Measurements from ENCODE around the gene SEC23A. TPM values are rescaled to one million over a fixed set of nuclear protein-coding genes. Genes with fewer than 3 reads are reported as not detected.
"Not testable (repeated sequence)": the region's sequence is repeated elsewhere in the genome, so short reads cannot be mapped to it uniquely, and the experiment has no call there.

Gene SEC23A
- total RNA-seq (2021) (32.0 and 42.0 TPM in 2 replicates), Bru-seq, nascent RNA (percentile 78 among the genes with signal in this experiment), BruChase-seq, experiment 1, labeled RNA remaining after a 2-hour chase (percentile 76 among the genes with signal in this experiment), BruChase-seq, experiment 2, labeled RNA remaining after a 6-hour chase (percentile 77 among the genes with signal in this experiment)
- long read RNA-seq, full-length matches to known transcripts, result 53 of 58 reads
- long read RNA-seq, partial matches to known transcripts, result 1 of 58 reads
- long read RNA-seq, other reads (novel, unspliced or antisense), result 4 of 58 reads

- DNase-seq, result peak; percentile 75 to 86
- intact Hi-C loops (cut with micrococcal nuclease; ENCODE audit: unreplicated experiment), result loop anchor here (2.0 to 10.0 kb wide), 2 partner anchors 72 to 330 kb away; partner anchors contain the start of genes FBXO33, PNN and TRAPPC6B
- Histone ChIP-seq H3K27ac (peak within 1 kb of the TSS; percentile 70), H2AFZ (peak within 1 kb of the TSS; percentile 86), H3K9me3 (ENCODE audit: insufficient read depth, low read depth) (no peaks in the 10 kb centered on the region), H3K4me3 (peak within 1 kb of the TSS; percentile 69), H4K20me1 (ENCODE audit: insufficient read depth) (no peaks in the 10 kb centered on the region), H3K36me3 (ENCODE audit: low read depth) (no peaks in the 10 kb centered on the region), H3K27me3 (ENCODE audit: insufficient read depth, low read depth) (no peaks in the 10 kb centered on the region), H3K4me1 (replicated peaks; ENCODE audit: insufficient read depth) (peaks cover 12% of the 10 kb centered on the region), H3K79me2 (ENCODE audit: low read depth) (peaks cover 39% of the 10 kb centered on the region), H3K4me2 (peak within 1 kb of the TSS; percentile 89), H3F3A (ENCODE audit: insufficient read depth, low read depth) (peaks cover 13% of the 10 kb centered on the region), H3K9me2 (ENCODE audit: insufficient read depth) (no peaks in the 10 kb centered on the region)
- TSS peak; percentile 83 for BruUV-seq (replicated peaks)
- ChIA-PET CTCF (interaction anchor here (0.5 to 1.3 kb wide), 3 partner anchors 9 to 323 kb away, joined by 3 to 14 read pairs (median 10); no protein-coding TSS in a partner anchor), POLR2A (ENCODE audit: unreplicated experiment) (interaction anchor here (0.6 to 0.8 kb wide), 4 partner anchors 40 to 1480 kb away, joined by 3 to 9 read pairs (median 4); partner anchors contain the start of gene TRAPPC6B)
- TF ChIP-seq CTCF (conservative IDR thresholded peaks at IDR 0.05) (no peak), EZH2 (IDR thresholded peaks at IDR 0.05; ENCODE audit: low read depth) (no peak)
Measured at GRCh38 chr14:39102969-39103957, at the start of gene SEC23A. Gene SEC23A (minus strand): TSS chr14:39103235. CDS start chr14:39096118, 7,117 bp downstream.

DNA sequence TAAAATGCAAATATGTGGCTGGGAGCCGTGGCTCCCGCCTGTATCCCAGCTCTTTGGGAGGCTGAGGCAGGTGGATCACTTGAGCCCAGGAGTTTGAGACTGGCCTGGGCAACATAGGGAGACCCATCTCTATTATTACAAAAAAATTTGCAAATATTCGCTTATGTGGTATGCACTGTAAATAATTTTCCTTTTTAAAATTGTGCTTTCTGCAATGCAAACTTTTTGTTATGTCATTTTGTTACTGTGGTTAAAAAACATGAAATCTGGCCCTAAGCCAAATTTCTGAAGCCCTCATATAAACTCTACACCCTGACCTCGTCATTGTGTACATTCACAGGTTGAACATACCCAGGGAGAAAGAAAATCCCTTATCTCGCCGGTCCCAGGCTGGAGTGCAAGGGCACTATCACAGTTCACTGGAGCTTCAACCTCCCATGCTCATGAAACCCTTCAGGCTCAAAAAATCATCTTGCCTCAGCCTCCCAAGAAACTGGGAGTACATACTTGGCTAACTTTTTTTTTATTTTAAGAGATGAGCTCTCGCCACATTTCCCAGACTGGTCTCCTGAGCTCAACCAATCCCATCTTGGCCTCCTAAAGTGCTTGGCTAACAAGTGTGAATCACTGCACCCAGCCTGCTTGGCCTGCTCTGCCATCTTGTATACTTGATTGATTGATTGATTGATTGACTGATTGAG lies 42.4 kb upstream of the SEC23A start:
- H2AFZ ChIP-seq, result no peak overlapping the region
- ChIA-PET CTCF (interaction anchor here (0.6 kb wide), 1 partner anchor 89 kb away, joined by 3 read pairs; no protein-coding TSS in a partner anchor), POLR2A (ENCODE audit: unreplicated experiment) (no interaction called here)
- no peaks in the 10 kb centered on the region for H3F3A ChIP-seq (ENCODE audit: insufficient read depth, low read depth)
- H3K4me1 ChIP-seq (replicated peaks; ENCODE audit: insufficient read depth), result no peaks in the 10 kb centered on the region
- no TSS peak for BruUV-seq (replicated peaks)
- no peaks in the 10 kb centered on the region for H3K9me2 ChIP-seq (ENCODE audit: insufficient read depth)
- no peak overlapping the region for H3K4me3 ChIP-seq
- H3K36me3 ChIP-seq (ENCODE audit: low read depth), result no peaks in the 10 kb centered on the region
- no peak overlapping the region for H3K4me2 ChIP-seq
- no peaks in the 10 kb centered on the region for H3K27me3 ChIP-seq (ENCODE audit: insufficient read depth, low read depth)
- no peaks in the 10 kb centered on the region for H3K9me3 ChIP-seq (ENCODE audit: insufficient read depth, low read depth)
- H3K27ac ChIP-seq, result no peak overlapping the region
- H3K79me2 ChIP-seq (ENCODE audit: low read depth), result no peaks in the 10 kb centered on the region
- intact Hi-C loops (cut with micrococcal nuclease; ENCODE audit: unreplicated experiment), result no loop called here
- no peak for TF ChIP-seq CTCF (conservative IDR thresholded peaks at IDR 0.05)
- no peak for TF ChIP-seq EZH2 (IDR thresholded peaks at IDR 0.05; ENCODE audit: low read depth)
- no peak for DNase-seq
- no peaks in the 10 kb centered on the region for H4K20me1 ChIP-seq (ENCODE audit: insufficient read depth)

DNA sequence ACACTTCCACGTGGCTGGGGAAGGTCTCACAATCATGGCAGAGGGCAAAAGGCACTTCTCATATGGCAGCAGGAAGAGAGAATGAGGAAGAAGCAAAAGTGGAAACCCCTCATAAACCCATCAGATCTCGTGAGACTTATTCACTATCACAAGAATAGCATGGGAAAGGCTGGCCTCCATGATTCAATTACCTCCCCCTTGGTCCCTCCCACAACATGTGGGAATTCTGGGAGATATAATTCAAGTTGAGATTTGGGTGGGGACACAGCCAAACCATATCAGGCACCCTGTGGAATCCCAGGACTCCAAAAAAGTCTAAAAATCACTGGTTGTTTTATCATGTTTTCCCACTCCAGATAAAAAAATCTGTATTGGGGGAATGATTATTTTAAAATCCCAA lies 40.2 kb upstream of the SEC23A start:
- H3F3A ChIP-seq (ENCODE audit: insufficient read depth, low read depth); H3K36me3 ChIP-seq (ENCODE audit: low read depth); H4K20me1 ChIP-seq (ENCODE audit: insufficient read depth); H3K9me3 ChIP-seq (ENCODE audit: insufficient read depth, low read depth); H3K27ac ChIP-seq; CTCF ChIA-PET; H3K79me2 ChIP-seq (ENCODE audit: low read depth); H3K27me3 ChIP-seq (ENCODE audit: insufficient read depth, low read depth); POLR2A ChIA-PET (ENCODE audit: unreplicated experiment); H3K4me2 ChIP-seq; intact Hi-C loops (cut with micrococcal nuclease; ENCODE audit: unreplicated experiment); BruUV-seq (replicated peaks); H3K9me2 ChIP-seq (ENCODE audit: insufficient read depth); H3K4me3 ChIP-seq; H2AFZ ChIP-seq; DNase-seq; H3K4me1 ChIP-seq (replicated peaks; ENCODE audit: insufficient read depth): not testable (repeated sequence)

DNA sequence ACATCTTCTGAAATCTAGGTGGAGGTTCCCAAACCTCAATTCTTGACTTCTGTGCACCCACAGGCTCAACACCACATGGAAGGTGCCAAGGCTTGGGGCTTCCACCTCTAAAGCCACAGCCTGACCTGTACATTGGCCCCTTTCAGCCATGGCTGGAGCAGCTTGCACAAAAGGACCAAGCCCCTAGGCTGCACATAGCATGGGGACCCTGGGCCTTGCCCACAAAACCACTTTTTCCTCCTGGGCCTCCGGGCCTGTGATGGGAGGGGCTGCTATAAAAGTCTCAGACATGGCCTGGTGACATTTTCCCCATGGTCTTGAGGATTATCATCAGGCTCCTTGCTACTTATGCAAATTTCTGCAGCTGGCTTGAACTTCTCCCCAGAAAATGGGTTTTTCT lies 38.6 kb upstream of the SEC23A start:
- H3K9me2 ChIP-seq (ENCODE audit: insufficient read depth); H3K27ac ChIP-seq; H4K20me1 ChIP-seq (ENCODE audit: insufficient read depth); H3K79me2 ChIP-seq (ENCODE audit: low read depth); H3K27me3 ChIP-seq (ENCODE audit: insufficient read depth, low read depth); intact Hi-C loops (cut with micrococcal nuclease; ENCODE audit: unreplicated experiment); H3F3A ChIP-seq (ENCODE audit: insufficient read depth, low read depth); H2AFZ ChIP-seq; CTCF ChIA-PET; POLR2A ChIA-PET (ENCODE audit: unreplicated experiment); H3K4me2 ChIP-seq; H3K36me3 ChIP-seq (ENCODE audit: low read depth); H3K4me1 ChIP-seq (replicated peaks; ENCODE audit: insufficient read depth); H3K9me3 ChIP-seq (ENCODE audit: insufficient read depth, low read depth); BruUV-seq (replicated peaks); H3K4me3 ChIP-seq; DNase-seq: not testable (repeated sequence)

All from PC-9 (cell line).